DND-41 (cell line): ENCODE data around the gene ACOX3.

Experiments
- ATAC-seq: fragments of 200-7000 bp; cut with Tn5 transposase; 3 replicates; pipeline ENCODE4 v1.9.1; 2021; ENCODE audit warnings: low read depth; ENCODE audit not compliant: insufficient read depth
- DNase-seq: peaks from one replicate; pipeline ENCODE4 v3.0.0-alpha.2; 2020
- H2AFZ ChIP-seq: 2 replicates; pipeline ENCODE4 v1.6.0; 2012; ENCODE audit warnings: low read depth, low read length
- H3K27ac ChIP-seq: 2 replicates; pipeline ENCODE4 v1.5.1; 2012; ENCODE audit warnings: low read length, inconsistent platforms
- H3K27me3 ChIP-seq: fragments of 200-600 bp; sonication (generic); 2 replicates; pipeline ENCODE4 v1.6.0; 2012; ENCODE audit warnings: low read length, mild to moderate bottlenecking, inconsistent platforms; ENCODE audit not compliant: insufficient read depth, poor library complexity
- H3K36me3 ChIP-seq: 2 replicates; pipeline ENCODE4 v1.5.1; 2012; ENCODE audit warnings: low read length, inconsistent platforms; ENCODE audit not compliant: insufficient read depth
- H3K4me1 ChIP-seq: 2 replicates; pipeline ENCODE4 v1.5.1; 2012; ENCODE audit warnings: mild to moderate bottlenecking, low read length; ENCODE audit not compliant: insufficient read depth
- H3K4me2 ChIP-seq: 2 replicates; pipeline ENCODE4 v1.6.0; 2012; ENCODE audit warnings: mild to moderate bottlenecking, moderate library complexity, low read length, inconsistent platforms; ENCODE audit not compliant: insufficient read depth
- H3K4me3 ChIP-seq, 2 experiments: fragments of 200-600 bp in 1 of 2; shearing (Covaris generic) in 1 of 2; 2 replicates each; pipeline ENCODE4 v1.5.1; 2012 to 2016; ENCODE audit warnings: inconsistent platforms in 2 of 2, low read length in 2 of 2, mild to moderate bottlenecking in 2 of 2, low read depth in 1 of 2, moderate library complexity in 1 of 2
- H3K79me2 ChIP-seq: 2 replicates; pipeline ENCODE4 v1.6.0; 2012; ENCODE audit warnings: low read length, inconsistent platforms; ENCODE audit not compliant: insufficient read depth
- H3K9ac ChIP-seq: 2 replicates; pipeline ENCODE4 v1.6.0; 2012; ENCODE audit warnings: low read depth, mild to moderate bottlenecking, inconsistent platforms, low read length, moderate library complexity
- H3K9me3 ChIP-seq: 2 replicates; pipeline ENCODE4 v1.5.1; 2012; ENCODE audit warnings: low read length, moderate library complexity, mild to moderate bottlenecking, inconsistent platforms; ENCODE audit not compliant: insufficient read depth, severe bottlenecking
- H4K20me1 ChIP-seq: 2 replicates; pipeline ENCODE4 v1.6.0; 2012; ENCODE audit warnings: low read length; ENCODE audit not compliant: insufficient read depth
- EZH2 ChIP-seq: IDR thresholded peaks from 3 replicates; pipeline ENCODE4 v1.6.1; 2012; ENCODE audit warnings: borderline replicate concordance, low read depth, mild to moderate bottlenecking, moderate library complexity, low read length, inconsistent platforms; ENCODE audit not compliant: severe bottlenecking
- TF ChIP-seq, protein P1 (sequence below): IDR thresholded peaks from 2 replicates; pipeline ENCODE4 v1.5.1; 2012; ENCODE audit warnings: borderline replicate concordance, low read length, moderate library complexity, mild to moderate bottlenecking; ENCODE audit not compliant: poor library complexity, severe bottlenecking; ENCODE audit errors: extremely low read depth

The ACOX3 gene

DNA sequence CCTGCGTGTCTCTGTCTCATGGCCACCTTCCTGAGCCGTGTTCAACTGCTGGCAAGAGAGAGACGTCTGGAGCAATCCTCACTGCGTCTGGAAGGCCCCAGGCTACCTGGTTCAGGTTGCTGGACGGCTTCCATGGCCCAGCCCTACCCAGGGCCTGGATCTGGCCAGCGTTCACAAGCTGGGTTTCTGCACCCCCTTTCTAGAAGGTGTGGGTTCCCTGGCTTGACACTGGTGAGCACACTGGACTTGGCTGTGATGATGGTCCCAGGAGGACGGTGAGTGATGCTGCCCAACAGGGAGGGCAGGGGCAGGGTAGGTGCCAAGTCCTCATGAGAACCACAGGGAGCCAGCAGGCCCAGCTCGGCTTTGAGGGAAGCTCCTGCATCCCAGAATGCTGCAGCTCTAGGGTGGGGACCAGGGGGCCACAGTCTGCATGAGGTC, 107.6 kb downstream of the ACOX3 start:
- H3K4me2 ChIP-seq: no peak overlapping the region
- H3K36me3 ChIP-seq: no peaks in the 10 kb centered on the region
- TF ChIP-seq EZH2: no peak
- TF ChIP-seq, protein P1, sequence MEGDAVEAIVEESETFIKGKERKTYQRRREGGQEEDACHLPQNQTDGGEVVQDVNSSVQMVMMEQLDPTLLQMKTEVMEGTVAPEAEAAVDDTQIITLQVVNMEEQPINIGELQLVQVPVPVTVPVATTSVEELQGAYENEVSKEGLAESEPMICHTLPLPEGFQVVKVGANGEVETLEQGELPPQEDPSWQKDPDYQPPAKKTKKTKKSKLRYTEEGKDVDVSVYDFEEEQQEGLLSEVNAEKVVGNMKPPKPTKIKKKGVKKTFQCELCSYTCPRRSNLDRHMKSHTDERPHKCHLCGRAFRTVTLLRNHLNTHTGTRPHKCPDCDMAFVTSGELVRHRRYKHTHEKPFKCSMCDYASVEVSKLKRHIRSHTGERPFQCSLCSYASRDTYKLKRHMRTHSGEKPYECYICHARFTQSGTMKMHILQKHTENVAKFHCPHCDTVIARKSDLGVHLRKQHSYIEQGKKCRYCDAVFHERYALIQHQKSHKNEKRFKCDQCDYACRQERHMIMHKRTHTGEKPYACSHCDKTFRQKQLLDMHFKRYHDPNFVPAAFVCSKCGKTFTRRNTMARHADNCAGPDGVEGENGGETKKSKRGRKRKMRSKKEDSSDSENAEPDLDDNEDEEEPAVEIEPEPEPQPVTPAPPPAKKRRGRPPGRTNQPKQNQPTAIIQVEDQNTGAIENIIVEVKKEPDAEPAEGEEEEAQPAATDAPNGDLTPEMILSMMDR: no peak
- peaks cover 13% of the 10 kb centered on the region for H3K9me3 ChIP-seq
- no peak overlapping the region for H2AFZ ChIP-seq
- H3K27me3 ChIP-seq: no peaks in the 10 kb centered on the region
- DNase-seq (no peak), ATAC-seq (no peak)
- no peaks in the 10 kb centered on the region for H3K79me2 ChIP-seq
- H4K20me1 ChIP-seq: no peaks in the 10 kb centered on the region
- no peak overlapping the region for H3K27ac ChIP-seq
- no peak overlapping the region for H3K9ac ChIP-seq
- no peak overlapping the region for H3K4me3 ChIP-seq
- H3K4me1 ChIP-seq: no peaks in the 10 kb centered on the region

DNA sequence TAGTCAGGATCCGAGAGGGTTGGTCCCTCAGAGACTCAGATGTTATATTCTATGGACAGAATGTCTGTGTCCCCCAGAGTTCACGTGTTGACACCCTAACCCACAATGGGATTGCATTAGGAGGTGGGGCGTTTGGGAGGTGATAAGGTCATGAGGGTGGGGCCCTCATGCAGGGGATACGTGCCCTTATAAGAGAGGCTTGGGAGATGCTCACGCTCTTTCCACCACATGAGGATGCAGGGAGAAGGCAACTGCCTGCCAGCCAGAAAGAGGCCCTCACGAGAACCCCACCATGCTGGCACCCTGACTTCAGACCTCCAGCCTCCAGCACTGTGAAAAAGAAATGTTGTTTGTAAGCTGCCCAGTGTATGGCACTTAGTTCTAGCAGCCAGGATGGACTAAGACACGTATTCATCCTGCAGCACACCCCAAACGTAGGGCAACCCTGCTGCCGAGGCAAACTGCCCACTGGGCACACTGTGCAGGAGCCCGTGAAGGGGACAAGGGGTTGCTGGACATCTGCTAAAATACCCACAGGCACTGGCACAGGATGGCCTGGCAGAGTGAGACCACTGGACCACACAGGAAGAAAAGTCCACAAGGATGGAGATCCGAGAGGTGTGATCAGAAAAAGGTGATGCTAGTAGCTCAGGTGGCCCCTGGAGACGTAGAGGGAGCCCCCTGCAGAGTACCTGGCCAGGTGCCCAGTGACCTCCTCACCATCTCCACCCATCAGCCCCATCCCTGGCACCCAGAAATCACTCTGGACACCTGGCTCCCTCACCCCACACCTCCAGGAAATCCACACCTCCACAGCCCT, 108.3 kb downstream of the ACOX3 start:
- Histone ChIP-seq H2AFZ (no peak overlapping the region), H3K27me3 (no peaks in the 10 kb centered on the region), H3K4me3 (no peak overlapping the region), H3K4me1 (no peaks in the 10 kb centered on the region), H3K79me2 (no peaks in the 10 kb centered on the region), H3K9ac (no peak overlapping the region), H4K20me1 (no peaks in the 10 kb centered on the region), H3K9me3 (peaks cover 13% of the 10 kb centered on the region), H3K36me3 (no peaks in the 10 kb centered on the region), H3K4me2 (no peak overlapping the region), H3K27ac (no peak overlapping the region)
- TF ChIP-seq, protein P1: no peak
- no peak for TF ChIP-seq EZH2
- no peak for ATAC-seq
- no peak for DNase-seq

DNA sequence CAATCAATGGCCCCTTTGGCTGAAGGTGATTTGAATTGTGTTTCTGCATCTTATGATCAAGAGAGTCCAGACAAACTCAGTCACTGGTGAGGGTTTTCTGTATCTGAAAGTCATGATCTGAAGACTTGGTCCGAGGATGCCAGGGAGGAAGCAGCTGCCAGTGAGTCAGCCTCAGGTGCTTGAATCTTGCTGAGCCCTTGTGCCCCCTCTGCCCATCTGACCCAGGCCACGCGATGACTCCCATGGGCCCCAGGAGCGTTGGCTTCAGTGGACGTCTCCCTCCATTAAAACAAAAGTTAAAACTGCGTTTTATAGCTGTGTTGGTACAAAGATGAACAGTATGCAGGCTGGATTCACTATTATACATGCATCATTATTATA, 109.0 kb downstream of the ACOX3 start:
- Histone ChIP-seq H3K36me3 (no peaks in the 10 kb centered on the region), H3K4me3 (no peak overlapping the region), H3K27me3 (no peaks in the 10 kb centered on the region), H3K9ac (no peak overlapping the region), H3K4me1 (no peaks in the 10 kb centered on the region), H4K20me1 (no peaks in the 10 kb centered on the region), H2AFZ (no peak overlapping the region), H3K9me3 (peaks cover 10% of the 10 kb centered on the region), H3K79me2 (no peaks in the 10 kb centered on the region), H3K27ac (no peak overlapping the region), H3K4me2 (no peak overlapping the region)
- no peak for ATAC-seq
- TF ChIP-seq, protein P1: no peak
- TF ChIP-seq EZH2: no peak
- DNase-seq: no peak
